ENCODE measurements around the gene SPACA9.

The SPACA9 gene

DNA sequence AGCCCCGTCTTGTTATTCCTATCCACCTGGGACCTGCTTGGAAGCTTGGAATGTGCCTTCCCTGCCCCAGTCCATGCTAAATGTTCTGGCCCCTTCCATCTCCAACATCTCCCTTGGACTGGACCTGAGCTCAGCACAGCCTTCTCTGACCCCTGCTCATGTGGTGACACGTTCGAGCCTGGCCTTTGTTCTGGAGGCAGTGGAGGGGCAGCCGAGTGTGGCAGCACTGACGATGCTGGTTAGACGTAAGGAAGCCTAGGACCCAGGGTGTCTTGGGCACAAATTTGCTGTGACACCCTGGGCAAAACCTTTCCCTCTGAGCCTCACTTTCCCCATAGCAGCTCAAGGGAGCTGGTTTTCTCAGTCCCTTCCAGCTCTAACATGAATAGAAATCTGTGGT lies 3.9 kb downstream of the SPACA9 start:
- no peak overlapping the region for H3K4me3 ChIP-seq (ENCODE audit: low read length)
- H3K79me2 ChIP-seq (ENCODE audit: low read length): no peaks in the 10 kb centered on the region
- no peak for TF ChIP-seq EZH2phosphoT487 (IDR thresholded peaks at IDR 0.05; ENCODE audit: low read depth)
- TF ChIP-seq, protein P1, sequence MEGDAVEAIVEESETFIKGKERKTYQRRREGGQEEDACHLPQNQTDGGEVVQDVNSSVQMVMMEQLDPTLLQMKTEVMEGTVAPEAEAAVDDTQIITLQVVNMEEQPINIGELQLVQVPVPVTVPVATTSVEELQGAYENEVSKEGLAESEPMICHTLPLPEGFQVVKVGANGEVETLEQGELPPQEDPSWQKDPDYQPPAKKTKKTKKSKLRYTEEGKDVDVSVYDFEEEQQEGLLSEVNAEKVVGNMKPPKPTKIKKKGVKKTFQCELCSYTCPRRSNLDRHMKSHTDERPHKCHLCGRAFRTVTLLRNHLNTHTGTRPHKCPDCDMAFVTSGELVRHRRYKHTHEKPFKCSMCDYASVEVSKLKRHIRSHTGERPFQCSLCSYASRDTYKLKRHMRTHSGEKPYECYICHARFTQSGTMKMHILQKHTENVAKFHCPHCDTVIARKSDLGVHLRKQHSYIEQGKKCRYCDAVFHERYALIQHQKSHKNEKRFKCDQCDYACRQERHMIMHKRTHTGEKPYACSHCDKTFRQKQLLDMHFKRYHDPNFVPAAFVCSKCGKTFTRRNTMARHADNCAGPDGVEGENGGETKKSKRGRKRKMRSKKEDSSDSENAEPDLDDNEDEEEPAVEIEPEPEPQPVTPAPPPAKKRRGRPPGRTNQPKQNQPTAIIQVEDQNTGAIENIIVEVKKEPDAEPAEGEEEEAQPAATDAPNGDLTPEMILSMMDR (IDR thresholded peaks at IDR 0.05; ENCODE audit: low read depth, low read length): no peak
- H3K9ac ChIP-seq (ENCODE audit: low read length): no peak overlapping the region
- H3K36me3 ChIP-seq (replicated peaks; ENCODE audit: low read depth, low read length): no peaks in the 10 kb centered on the region
- H3K4me1 ChIP-seq (ENCODE audit: low read length): peaks cover 10% of the 10 kb centered on the region
- H3K27ac ChIP-seq (ENCODE audit: low read length): no peak overlapping the region
- H3K27me3 ChIP-seq (ENCODE audit: low read depth, low read length): no peaks in the 10 kb centered on the region
- no peaks in the 10 kb centered on the region for H3K9me3 ChIP-seq (ENCODE audit: insufficient read depth, low read length)
- H3K4me2 ChIP-seq (ENCODE audit: low read length): no peak overlapping the region
- no peak overlapping the region for H2AFZ ChIP-seq (ENCODE audit: low read depth, low read length)
- H4K20me1 ChIP-seq (ENCODE audit: insufficient read depth, low read length): no peaks in the 10 kb centered on the region

DNA sequence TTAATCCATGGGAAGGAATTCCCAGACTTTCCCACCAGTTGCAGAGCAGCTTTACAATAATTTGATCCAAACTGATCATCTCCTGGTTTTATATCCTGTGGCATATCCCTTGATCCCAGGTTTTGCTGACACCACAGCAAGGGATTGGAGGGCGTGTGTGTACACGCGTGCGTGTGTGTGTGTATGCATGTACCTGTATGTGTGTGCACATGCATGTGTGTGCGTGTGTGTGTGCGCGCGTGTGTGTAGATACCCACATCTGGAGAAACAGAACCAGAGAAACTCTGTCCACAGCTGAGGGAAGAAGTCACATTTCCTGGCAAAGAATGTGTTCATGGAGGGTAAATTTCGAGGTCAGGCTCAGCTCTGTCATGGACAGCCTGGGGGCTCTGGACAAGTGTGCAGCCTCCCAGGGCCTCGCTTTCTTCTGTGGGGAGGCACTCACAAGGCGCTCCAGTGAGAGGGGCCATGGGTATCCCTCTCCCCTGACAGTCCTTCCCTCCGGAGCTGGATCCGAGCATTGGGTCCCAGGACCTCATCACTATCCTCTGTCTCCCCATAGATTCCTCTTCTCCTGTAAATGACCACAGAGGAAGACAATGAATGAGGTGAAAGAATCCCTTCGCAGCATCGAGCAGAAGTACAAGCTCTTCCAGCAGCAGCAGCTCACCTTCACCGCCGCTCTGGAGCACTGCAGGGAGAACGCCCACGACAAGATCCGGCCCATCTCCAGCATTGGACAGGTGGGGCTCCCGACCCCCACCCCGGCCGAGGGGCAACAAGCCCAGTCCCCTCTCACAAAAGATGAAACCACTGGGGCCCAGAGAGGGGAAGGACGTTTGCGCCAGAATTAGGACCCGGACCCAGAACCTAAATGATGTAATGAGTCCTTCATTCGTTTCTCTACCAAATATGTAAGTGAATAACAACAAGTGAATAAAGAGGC lies 4.9 kb downstream of the SPACA9 start:
- Histone ChIP-seq H3K4me3 (ENCODE audit: low read length) (no peak overlapping the region), H2AFZ (ENCODE audit: low read depth, low read length) (no peak overlapping the region), H3K27me3 (ENCODE audit: low read depth, low read length) (no peaks in the 10 kb centered on the region), H3K9me3 (ENCODE audit: insufficient read depth, low read length) (no peaks in the 10 kb centered on the region), H3K9ac (ENCODE audit: low read length) (no peak overlapping the region), H3K36me3 (replicated peaks; ENCODE audit: low read depth, low read length) (no peaks in the 10 kb centered on the region), H3K4me1 (ENCODE audit: low read length) (peaks cover 9% of the 10 kb centered on the region), H3K79me2 (ENCODE audit: low read length) (no peaks in the 10 kb centered on the region), H3K4me2 (ENCODE audit: low read length) (no peak overlapping the region), H4K20me1 (ENCODE audit: insufficient read depth, low read length) (no peaks in the 10 kb centered on the region), H3K27ac (ENCODE audit: low read length) (no peak overlapping the region)
- no peak for TF ChIP-seq EZH2phosphoT487 (IDR thresholded peaks at IDR 0.05; ENCODE audit: low read depth)
- TF ChIP-seq, protein P1 (IDR thresholded peaks at IDR 0.05; ENCODE audit: low read depth, low read length): no peak

DNA sequence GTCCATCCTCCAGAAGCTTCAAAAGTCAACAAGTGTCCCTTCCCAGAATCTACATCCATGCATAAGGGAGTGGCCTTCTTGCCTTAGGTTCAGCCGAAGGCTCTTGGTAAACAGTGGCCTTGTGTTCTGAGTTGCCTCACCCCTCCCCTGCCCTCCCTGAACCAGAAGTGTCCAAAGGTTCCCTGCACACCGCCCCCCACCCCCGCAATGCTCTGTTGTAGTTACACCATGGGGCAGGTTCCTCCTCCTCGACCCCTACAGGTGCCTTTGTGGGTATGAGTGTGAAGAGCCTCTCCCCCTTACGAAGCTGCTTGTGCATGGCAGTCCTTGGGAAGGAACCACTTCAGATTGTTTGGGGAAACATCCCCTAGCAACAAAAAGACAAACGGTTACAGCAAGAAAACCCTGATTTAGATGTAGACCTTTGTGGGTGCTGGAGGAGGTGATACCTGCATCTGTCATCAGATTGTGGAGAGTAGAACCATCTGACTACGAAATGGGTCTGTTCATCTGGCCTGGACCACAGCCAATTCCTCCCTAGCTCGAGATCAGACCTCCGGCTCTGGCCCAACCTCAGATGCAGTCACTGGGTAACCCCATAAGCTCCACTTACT lies 7.1 kb downstream of the SPACA9 start:
- H3K27me3 ChIP-seq (ENCODE audit: low read depth, low read length): no peaks in the 10 kb centered on the region
- no peak overlapping the region for H3K27ac ChIP-seq (ENCODE audit: low read length)
- H3K9ac ChIP-seq (ENCODE audit: low read length): no peak overlapping the region
- no peak overlapping the region for H3K4me2 ChIP-seq (ENCODE audit: low read length)
- TF ChIP-seq EZH2phosphoT487 (IDR thresholded peaks at IDR 0.05; ENCODE audit: low read depth): no peak
- TF ChIP-seq, protein P1 (IDR thresholded peaks at IDR 0.05; ENCODE audit: low read depth, low read length): no peak
- H2AFZ ChIP-seq (ENCODE audit: low read depth, low read length): no peak overlapping the region
- no peaks in the 10 kb centered on the region for H4K20me1 ChIP-seq (ENCODE audit: insufficient read depth, low read length)
- no peaks in the 10 kb centered on the region for H3K4me1 ChIP-seq (ENCODE audit: low read length)
- no peak overlapping the region for H3K4me3 ChIP-seq (ENCODE audit: low read length)
- H3K36me3 ChIP-seq (replicated peaks; ENCODE audit: low read depth, low read length): no peaks in the 10 kb centered on the region
- H3K9me3 ChIP-seq (ENCODE audit: insufficient read depth, low read length): no peaks in the 10 kb centered on the region
- H3K79me2 ChIP-seq (ENCODE audit: low read length): no peaks in the 10 kb centered on the region

DNA sequence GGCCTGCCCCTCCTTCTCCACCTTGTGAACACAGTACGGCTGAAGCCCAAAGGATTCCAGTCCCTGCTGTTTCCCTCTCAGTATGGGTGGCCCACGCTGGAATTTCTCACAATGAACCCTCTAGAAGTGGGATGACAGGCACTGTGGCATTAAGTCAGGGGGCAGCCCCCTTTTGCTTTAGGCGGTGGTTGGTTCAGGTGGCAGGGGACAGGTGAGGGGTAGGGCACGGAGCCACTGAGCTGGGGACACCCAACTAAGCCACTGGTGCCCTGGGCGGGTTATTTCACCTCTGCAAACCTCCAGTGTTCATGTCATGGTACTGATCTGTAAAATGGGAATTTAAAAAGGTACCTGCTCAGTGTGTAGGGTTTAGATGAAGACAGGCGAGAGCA lies 7.6 kb downstream of the SPACA9 start:
- H3K27me3 ChIP-seq (ENCODE audit: low read depth, low read length): no peaks in the 10 kb centered on the region
- H2AFZ ChIP-seq (ENCODE audit: low read depth, low read length): no peak overlapping the region
- H3K36me3 ChIP-seq (replicated peaks; ENCODE audit: low read depth, low read length): no peaks in the 10 kb centered on the region
- no peak overlapping the region for H3K9ac ChIP-seq (ENCODE audit: low read length)
- no peaks in the 10 kb centered on the region for H3K9me3 ChIP-seq (ENCODE audit: insufficient read depth, low read length)
- no peaks in the 10 kb centered on the region for H3K79me2 ChIP-seq (ENCODE audit: low read length)
- no peak overlapping the region for H3K27ac ChIP-seq (ENCODE audit: low read length)
- H3K4me3 ChIP-seq (ENCODE audit: low read length): no peak overlapping the region
- H4K20me1 ChIP-seq (ENCODE audit: insufficient read depth, low read length): no peaks in the 10 kb centered on the region
- H3K4me2 ChIP-seq (ENCODE audit: low read length): no peak overlapping the region
- no peaks in the 10 kb centered on the region for H3K4me1 ChIP-seq (ENCODE audit: low read length)
- TF ChIP-seq EZH2phosphoT487 (IDR thresholded peaks at IDR 0.05; ENCODE audit: low read depth): no peak
- TF ChIP-seq, protein P1 (IDR thresholded peaks at IDR 0.05; ENCODE audit: low read depth, low read length): no peak

Measured in OCI-LY3 (cell line).